WTC11 (cell line): ENCODE results near the gene TAOK3. TPM values are rescaled to one million over a fixed set of nuclear protein-coding genes. Genes with fewer than 3 reads are reported as not detected.

Experiments used
- ATAC-seq: fragments of 200-7000 bp; cut with Tn5 transposase; 2 replicates; pipeline ENCODE4 v1.10.0; 2021; ENCODE audit warnings: mild to moderate bottlenecking, moderate library complexity
- CTCF ChIA-PET: fragments of 300-600 bp; sonication (Branson Sonifier 250); formaldehyde crosslinking; loops from one replicate; lab custom pipeline; 2021; ENCODE audit warnings: antibody characterized with exemption; lab: Charles Lee
- POLR2A ChIA-PET: fragments of 350-600 bp; sonication (Branson Sonifier 250); formaldehyde crosslinking; loops from one replicate; lab custom pipeline; 2021; ENCODE audit warnings: antibody characterized with exemption; lab: Charles Lee
- DNase-seq: peaks from one replicate; pipeline ENCODE4 v3.0.0; 2021; ENCODE audit warnings: low spot score
- H3K27ac Mint-ChIP-seq: 2 replicates; pipeline ENCODE4 v1.8.0; 2021; ENCODE audit warnings: mixed read lengths
- H3K27me3 Mint-ChIP-seq: 2 replicates; pipeline ENCODE4 v1.8.0; 2021; ENCODE audit warnings: low read depth, mild to moderate bottlenecking, moderate library complexity, mixed read lengths
- H3K36me3 Mint-ChIP-seq: 2 replicates; pipeline ENCODE4 v1.8.0; 2021; ENCODE audit warnings: mixed read lengths
- H3K4me1 Mint-ChIP-seq: 2 replicates; pipeline ENCODE4 v1.8.0; 2022; ENCODE audit warnings: mixed read lengths
- H3K4me3 Mint-ChIP-seq: 2 replicates; pipeline ENCODE4 v1.8.0; 2021; ENCODE audit warnings: mild to moderate bottlenecking, moderate library complexity, mixed read lengths
- H3K9me3 Mint-ChIP-seq: 2 replicates; pipeline ENCODE4 v1.8.0; 2021; ENCODE audit warnings: mixed read lengths
- ATF1 ChIP-seq: sonication (generic); formaldehyde crosslinking; IDR thresholded peaks from 2 replicates; pipeline ENCODE4 v1.8.1; 2023; ENCODE audit warnings: mild to moderate bottlenecking, moderate library complexity, missing genetic modification reagents
- CREM ChIP-seq: sonication (generic); formaldehyde crosslinking; IDR thresholded peaks from 2 replicates; pipeline ENCODE4 v1.8.1; 2022; ENCODE audit warnings: mild to moderate bottlenecking, missing genetic modification reagents, moderate library complexity
- FOXP1 ChIP-seq: sonication (generic); formaldehyde crosslinking; IDR thresholded peaks from 2 replicates; pipeline ENCODE4 v1.8.0; 2022; ENCODE audit warnings: missing genetic modification reagents, mild to moderate bottlenecking, moderate library complexity, borderline replicate concordance
- HMGA2 ChIP-seq: fragments of 250-450 bp; sonication (Bioruptor Pico); IDR thresholded peaks from 2 replicates; pipeline ENCODE4 v1.4.0; 2021; ENCODE audit warnings: mild to moderate bottlenecking, moderate library complexity
- IRF2 ChIP-seq: sonication (generic); formaldehyde crosslinking; IDR thresholded peaks from 2 replicates; pipeline ENCODE4 v1.8.0; 2022; ENCODE audit warnings: low read depth, missing genetic modification reagents, borderline replicate concordance
- JUN ChIP-seq: sonication (generic); formaldehyde crosslinking; IDR thresholded peaks from 2 replicates; pipeline ENCODE4 v1.8.0; 2023; ENCODE audit warnings: mild to moderate bottlenecking, missing genetic modification reagents
- NFYB ChIP-seq: sonication (generic); formaldehyde crosslinking; conservative IDR thresholded peaks from 2 replicates; pipeline ENCODE4 v1.8.0; 2022; ENCODE audit warnings: low read depth, missing genetic modification reagents
- NR2C2 ChIP-seq: sonication (generic); formaldehyde crosslinking; IDR thresholded peaks from 2 replicates; pipeline ENCODE4 v1.8.0; 2022; ENCODE audit warnings: mild to moderate bottlenecking, missing genetic modification reagents
- NR3C1 ChIP-seq: sonication (generic); formaldehyde crosslinking; conservative IDR thresholded peaks from 2 replicates; pipeline ENCODE4 v1.8.1; 2023; ENCODE audit warnings: low read depth, mild to moderate bottlenecking, missing genetic modification reagents
- SMAD3 ChIP-seq: sonication (generic); formaldehyde crosslinking; IDR thresholded peaks from 2 replicates; pipeline ENCODE4 v1.8.0; 2022; ENCODE audit warnings: missing genetic modification reagents, mild to moderate bottlenecking, borderline replicate concordance
- SMAD4 ChIP-seq: sonication (generic); formaldehyde crosslinking; IDR thresholded peaks from 2 replicates; pipeline ENCODE4 v1.8.0; 2022; ENCODE audit warnings: mild to moderate bottlenecking, missing genetic modification reagents
- ZBTB21 ChIP-seq: sonication (generic); formaldehyde crosslinking; IDR thresholded peaks from 2 replicates; pipeline ENCODE4 v1.8.1; 2023; ENCODE audit warnings: mild to moderate bottlenecking, missing genetic modification reagents, borderline replicate concordance
- ZNF423 ChIP-seq: fragments of 250-450 bp; sonication (Bioruptor Pico); IDR thresholded peaks from 2 replicates; pipeline ENCODE4 v2.1.2; 2022; ENCODE audit warnings: mild to moderate bottlenecking, moderate library complexity
- total RNA-seq: library from RNA; stranded (reverse); gene quantifications from 3 replicates; pipeline ENCODE4 v1.2.3, GENCODE V29; 2021
- TF ChIP-seq, protein P1 (sequence below): sonication (generic); formaldehyde crosslinking; IDR thresholded peaks from 2 replicates; pipeline ENCODE4 v1.8.1; 2023; ENCODE audit warnings: mild to moderate bottlenecking, missing genetic modification reagents
- TF ChIP-seq, protein P2 (sequence below): sonication (generic); formaldehyde crosslinking; IDR thresholded peaks from 2 replicates; pipeline ENCODE4 v1.8.1; 2023; ENCODE audit warnings: mild to moderate bottlenecking, missing genetic modification reagents, moderate library complexity
- TF ChIP-seq, protein P3 (sequence below): sonication (generic); formaldehyde crosslinking; IDR thresholded peaks from 2 replicates; pipeline ENCODE4 v1.8.0; 2023; ENCODE audit warnings: missing genetic modification reagents
- TF ChIP-seq, protein P4 (sequence below): sonication (generic); formaldehyde crosslinking; IDR thresholded peaks from 2 replicates; pipeline ENCODE4 v1.8.1; 2022; ENCODE audit warnings: mild to moderate bottlenecking, missing genetic modification reagents, moderate library complexity, borderline replicate concordance
- TF ChIP-seq, protein P5 (sequence below): fragments of 250-450 bp; sonication (Bioruptor Pico); IDR thresholded peaks from 2 replicates; pipeline ENCODE4 v1.8.0; 2021; ENCODE audit warnings: mild to moderate bottlenecking
- TF ChIP-seq, protein P6 (sequence below): sonication (generic); formaldehyde crosslinking; IDR thresholded peaks from 2 replicates; pipeline ENCODE4 v1.8.1; 2022; ENCODE audit warnings: mild to moderate bottlenecking, moderate library complexity, missing genetic modification reagents
- TF ChIP-seq, protein P7 (sequence below): sonication (generic); formaldehyde crosslinking; IDR thresholded peaks from 2 replicates; pipeline ENCODE4 v1.8.1; 2022; ENCODE audit warnings: low read depth, missing genetic modification reagents, borderline replicate concordance

TAOK3 gene
- total RNA-seq, 1 experiment from 2014 or later: 13.0 TPM

DNA sequence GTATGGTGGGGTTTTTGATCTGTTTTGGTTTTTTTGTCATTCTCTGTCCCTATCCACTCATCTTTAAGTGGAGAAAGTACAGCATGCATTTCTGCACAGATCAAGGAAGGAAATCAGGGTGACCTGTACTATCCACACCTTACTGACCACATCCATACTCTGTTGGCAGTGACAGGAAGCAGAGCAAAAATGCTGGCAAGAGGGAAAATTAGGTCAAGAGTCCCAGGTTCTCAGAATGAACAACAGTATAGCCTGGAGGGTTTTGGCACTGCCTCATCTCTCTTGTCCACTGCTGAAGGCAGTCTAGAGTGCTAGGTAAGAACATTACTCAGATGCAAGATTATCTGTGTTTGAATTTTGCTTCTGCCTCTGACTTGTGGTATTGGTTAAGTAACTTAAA lies 70.7 kb downstream of the TAOK3 start:
- TF ChIP-seq, protein P1, sequence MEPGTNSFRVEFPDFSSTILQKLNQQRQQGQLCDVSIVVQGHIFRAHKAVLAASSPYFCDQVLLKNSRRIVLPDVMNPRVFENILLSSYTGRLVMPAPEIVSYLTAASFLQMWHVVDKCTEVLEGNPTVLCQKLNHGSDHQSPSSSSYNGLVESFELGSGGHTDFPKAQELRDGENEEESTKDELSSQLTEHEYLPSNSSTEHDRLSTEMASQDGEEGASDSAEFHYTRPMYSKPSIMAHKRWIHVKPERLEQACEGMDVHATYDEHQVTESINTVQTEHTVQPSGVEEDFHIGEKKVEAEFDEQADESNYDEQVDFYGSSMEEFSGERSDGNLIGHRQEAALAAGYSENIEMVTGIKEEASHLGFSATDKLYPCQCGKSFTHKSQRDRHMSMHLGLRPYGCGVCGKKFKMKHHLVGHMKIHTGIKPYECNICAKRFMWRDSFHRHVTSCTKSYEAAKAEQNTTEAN (CRISPR knock-in tag): no peak
- TF ChIP-seq HMGA2 (CRISPR knock-in tag) (no peak), NFYB (CRISPR knock-in tag) (no peak), SMAD3 (CRISPR knock-in tag) (no peak), CREM (CRISPR knock-in tag) (no peak), ZNF423 (CRISPR knock-in tag) (no peak), ATF1 (no peak), FOXP1 (no peak), JUN (no peak), NR2C2 (CRISPR knock-in tag) (no peak), SMAD4 (no peak), NR3C1 (CRISPR knock-in tag) (no peak), IRF2 (CRISPR knock-in tag) (no peak)
- TF ChIP-seq, protein P2, sequence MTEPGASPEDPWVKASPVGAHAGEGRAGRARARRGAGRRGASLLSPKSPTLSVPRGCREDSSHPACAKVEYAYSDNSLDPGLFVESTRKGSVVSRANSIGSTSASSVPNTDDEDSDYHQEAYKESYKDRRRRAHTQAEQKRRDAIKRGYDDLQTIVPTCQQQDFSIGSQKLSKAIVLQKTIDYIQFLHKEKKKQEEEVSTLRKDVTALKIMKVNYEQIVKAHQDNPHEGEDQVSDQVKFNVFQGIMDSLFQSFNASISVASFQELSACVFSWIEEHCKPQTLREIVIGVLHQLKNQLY (CRISPR knock-in tag): no peak
- TF ChIP-seq, protein P3, sequence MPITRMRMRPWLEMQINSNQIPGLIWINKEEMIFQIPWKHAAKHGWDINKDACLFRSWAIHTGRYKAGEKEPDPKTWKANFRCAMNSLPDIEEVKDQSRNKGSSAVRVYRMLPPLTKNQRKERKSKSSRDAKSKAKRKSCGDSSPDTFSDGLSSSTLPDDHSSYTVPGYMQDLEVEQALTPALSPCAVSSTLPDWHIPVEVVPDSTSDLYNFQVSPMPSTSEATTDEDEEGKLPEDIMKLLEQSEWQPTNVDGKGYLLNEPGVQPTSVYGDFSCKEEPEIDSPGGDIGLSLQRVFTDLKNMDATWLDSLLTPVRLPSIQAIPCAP: no peak
- TF ChIP-seq, protein P4, sequence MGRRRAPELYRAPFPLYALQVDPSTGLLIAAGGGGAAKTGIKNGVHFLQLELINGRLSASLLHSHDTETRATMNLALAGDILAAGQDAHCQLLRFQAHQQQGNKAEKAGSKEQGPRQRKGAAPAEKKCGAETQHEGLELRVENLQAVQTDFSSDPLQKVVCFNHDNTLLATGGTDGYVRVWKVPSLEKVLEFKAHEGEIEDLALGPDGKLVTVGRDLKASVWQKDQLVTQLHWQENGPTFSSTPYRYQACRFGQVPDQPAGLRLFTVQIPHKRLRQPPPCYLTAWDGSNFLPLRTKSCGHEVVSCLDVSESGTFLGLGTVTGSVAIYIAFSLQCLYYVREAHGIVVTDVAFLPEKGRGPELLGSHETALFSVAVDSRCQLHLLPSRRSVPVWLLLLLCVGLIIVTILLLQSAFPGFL (CRISPR knock-in tag): no peak
- TF ChIP-seq, protein P5, sequence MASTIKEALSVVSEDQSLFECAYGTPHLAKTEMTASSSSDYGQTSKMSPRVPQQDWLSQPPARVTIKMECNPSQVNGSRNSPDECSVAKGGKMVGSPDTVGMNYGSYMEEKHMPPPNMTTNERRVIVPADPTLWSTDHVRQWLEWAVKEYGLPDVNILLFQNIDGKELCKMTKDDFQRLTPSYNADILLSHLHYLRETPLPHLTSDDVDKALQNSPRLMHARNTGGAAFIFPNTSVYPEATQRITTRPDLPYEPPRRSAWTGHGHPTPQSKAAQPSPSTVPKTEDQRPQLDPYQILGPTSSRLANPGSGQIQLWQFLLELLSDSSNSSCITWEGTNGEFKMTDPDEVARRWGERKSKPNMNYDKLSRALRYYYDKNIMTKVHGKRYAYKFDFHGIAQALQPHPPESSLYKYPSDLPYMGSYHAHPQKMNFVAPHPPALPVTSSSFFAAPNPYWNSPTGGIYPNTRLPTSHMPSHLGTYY (CRISPR knock-in tag): no peak
- no peak for DNase-seq
- Mint-ChIP-seq H3K27ac (no peak overlapping the region), H3K9me3 (no peaks in the 10 kb centered on the region), H3K4me1 (peaks cover 14% of the 10 kb centered on the region), H3K4me3 (no peak overlapping the region), H3K27me3 (no peaks in the 10 kb centered on the region), H3K36me3 (no peaks in the 10 kb centered on the region)
- no peak for ATAC-seq
- POLR2A ChIA-PET: no interaction called here
- CTCF ChIA-PET: no interaction called here

DNA sequence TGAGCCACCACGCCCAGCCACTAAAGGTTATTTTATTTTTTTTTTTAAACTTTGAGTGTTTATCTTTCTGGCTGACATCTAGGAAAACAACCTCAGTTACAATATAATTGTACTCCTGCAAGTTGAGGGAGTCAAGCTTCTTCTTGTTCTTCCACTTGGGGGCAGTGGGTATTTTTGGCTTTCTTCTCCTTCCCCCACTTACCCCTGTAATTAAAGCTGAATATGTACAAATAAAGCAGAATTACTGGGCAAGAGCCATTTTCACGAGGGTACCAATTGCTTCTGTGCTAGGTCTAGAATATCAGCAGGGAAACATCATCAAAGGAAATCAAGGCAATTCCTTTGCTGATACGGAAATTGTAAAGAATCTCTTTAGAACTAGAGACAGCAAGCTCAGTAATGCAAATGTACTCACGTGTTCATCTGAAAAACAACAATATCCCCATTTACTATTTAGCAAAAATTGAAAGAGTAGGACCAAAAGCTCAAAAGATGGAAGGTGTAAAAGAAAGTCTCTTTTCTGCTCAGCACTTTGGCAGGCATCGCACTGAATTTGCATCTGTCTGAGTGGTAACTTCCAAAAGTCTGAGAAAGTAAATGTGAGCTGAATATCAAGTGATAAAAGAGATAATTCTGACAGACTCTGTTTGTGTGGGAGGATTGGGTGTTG lies 72.8 kb downstream of the TAOK3 start:
- H3K27me3 Mint-ChIP-seq: no peaks in the 10 kb centered on the region
- ChIA-PET POLR2A (no interaction called here), CTCF (interaction anchor here (0.6 to 1.5 kb wide), 4 partner anchors 9 to 1100 kb away, joined by 3 to 14 read pairs (median 4); partner anchors contain the start of gene SUDS3)
- H3K4me3 Mint-ChIP-seq: no peak overlapping the region
- no peaks in the 10 kb centered on the region for H3K9me3 Mint-ChIP-seq
- TF ChIP-seq, protein P6, sequence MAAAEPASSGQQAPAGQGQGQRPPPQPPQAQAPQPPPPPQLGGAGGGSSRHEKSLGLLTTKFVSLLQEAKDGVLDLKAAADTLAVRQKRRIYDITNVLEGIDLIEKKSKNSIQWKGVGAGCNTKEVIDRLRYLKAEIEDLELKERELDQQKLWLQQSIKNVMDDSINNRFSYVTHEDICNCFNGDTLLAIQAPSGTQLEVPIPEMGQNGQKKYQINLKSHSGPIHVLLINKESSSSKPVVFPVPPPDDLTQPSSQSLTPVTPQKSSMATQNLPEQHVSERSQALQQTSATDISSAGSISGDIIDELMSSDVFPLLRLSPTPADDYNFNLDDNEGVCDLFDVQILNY (CRISPR knock-in tag): no peak
- TF ChIP-seq, protein P2 (CRISPR knock-in tag): no peak
- TF ChIP-seq, protein P7, sequence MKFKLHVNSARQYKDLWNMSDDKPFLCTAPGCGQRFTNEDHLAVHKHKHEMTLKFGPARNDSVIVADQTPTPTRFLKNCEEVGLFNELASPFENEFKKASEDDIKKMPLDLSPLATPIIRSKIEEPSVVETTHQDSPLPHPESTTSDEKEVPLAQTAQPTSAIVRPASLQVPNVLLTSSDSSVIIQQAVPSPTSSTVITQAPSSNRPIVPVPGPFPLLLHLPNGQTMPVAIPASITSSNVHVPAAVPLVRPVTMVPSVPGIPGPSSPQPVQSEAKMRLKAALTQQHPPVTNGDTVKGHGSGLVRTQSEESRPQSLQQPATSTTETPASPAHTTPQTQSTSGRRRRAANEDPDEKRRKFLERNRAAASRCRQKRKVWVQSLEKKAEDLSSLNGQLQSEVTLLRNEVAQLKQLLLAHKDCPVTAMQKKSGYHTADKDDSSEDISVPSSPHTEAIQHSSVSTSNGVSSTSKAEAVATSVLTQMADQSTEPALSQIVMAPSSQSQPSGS (CRISPR knock-in tag): no peak
- no peak for TF ChIP-seq ZBTB21 (CRISPR knock-in tag)
- TF ChIP-seq NR3C1 (CRISPR knock-in tag): no peak
- no peak for TF ChIP-seq SMAD4
- H3K4me1 Mint-ChIP-seq: peaks cover 14% of the 10 kb centered on the region
- DNase-seq (no peak), ATAC-seq (no peak)
- H3K36me3 Mint-ChIP-seq: no peaks in the 10 kb centered on the region
- H3K27ac Mint-ChIP-seq: no peak overlapping the region
